Ovary (tissue), 3 donors: Measurements from ENCODE around the gene GRIK3.

Experiments
- CTCF ChIP-seq, 3 donors: fragments of 450-650 bp in 2 of 3; fragments of 200-600 bp in 1 of 3; IDR thresholded peaks; one replicate each; pipeline versions ENCODE4 v1.5.1 to v1.8.0; 2016 to 2022; ENCODE audit warnings: antibody characterized with exemption in 3 of 3, mild to moderate bottlenecking in 1 of 3
- POLR2A ChIP-seq: fragments of 450-650 bp; IDR thresholded peaks from one replicate; pipeline ENCODE4 v1.6.1; 2017; ENCODE audit warnings: antibody characterized with exemption, mild to moderate bottlenecking, moderate library complexity
- donor health status: DM: no; HTN: no; CAD: no.

GRCh38 chr1:36748466-36748865 lies 285.8 kb downstream of the GRIK3 start:
- TF ChIP-seq POLR2A (no peak), CTCF (IDR thresholded peaks at IDR 0.05) (no peak)
